Fibroblast of gingiva (primary cell): ENCODE results near the gene CHP1.
A peak's percentile ranks its signal among the peaks of the same experiment; 100 is the strongest.
"Not testable (repeated sequence)": the region's sequence is repeated elsewhere in the genome, so short reads cannot be mapped to it uniquely, and the experiment has no call there.

Experiments
- DNase-seq: peaks from one replicate; pipeline ENCODE4 v3.0.0-alpha.2; 2011; ENCODE audit warnings: low read depth

The CHP1 gene

DNA sequence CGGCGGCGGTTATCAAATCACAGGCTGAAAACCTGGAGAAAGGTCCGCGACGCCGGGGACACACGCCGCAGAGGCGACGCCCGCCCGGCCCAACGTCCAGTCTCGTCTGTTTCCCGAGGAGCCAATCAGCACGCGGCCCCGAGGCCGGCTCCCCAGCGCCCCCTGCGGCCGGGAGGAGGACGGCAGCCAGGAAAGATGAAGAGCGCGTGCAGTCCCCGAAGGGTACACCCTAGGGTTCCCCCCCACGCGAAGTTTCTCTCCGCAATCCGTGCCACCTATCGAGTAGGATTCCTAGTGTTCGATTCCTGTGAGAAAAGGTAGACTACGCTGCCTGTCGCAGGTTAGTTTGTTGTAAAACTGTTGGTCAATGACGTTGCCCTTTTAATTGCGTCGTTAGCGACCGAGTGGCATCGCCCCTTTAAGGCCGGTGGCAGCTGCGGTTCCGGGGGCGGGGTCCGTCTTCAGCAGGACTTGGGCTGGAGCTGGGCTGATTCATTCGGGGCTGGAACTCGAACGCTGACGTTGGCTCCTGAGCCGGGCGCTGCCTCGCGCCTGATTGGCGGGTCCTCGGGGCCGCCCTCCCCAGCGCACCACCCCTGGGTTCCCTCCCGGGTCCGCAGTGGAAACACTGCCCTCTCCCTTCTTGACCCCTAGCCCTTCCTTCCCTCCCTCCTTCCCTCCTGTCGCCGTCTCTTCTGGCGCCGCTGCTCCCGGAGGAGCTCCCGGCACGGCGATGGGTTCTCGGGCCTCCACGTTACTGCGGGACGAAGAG, at the start of gene CHP1, which contains the start of gene EXD1:
TSS of gene CHP1 (plus strand) at position 619 of the 772 bp plus-strand sequence. CDS start at position 734, 115 bp downstream.
TSS of gene EXD1 (minus strand) at position 108 of the 772 bp plus-strand sequence. CDS start 4,182 bp downstream, outside the sequence.
- DNase-seq, result peak; percentile 98

DNA sequence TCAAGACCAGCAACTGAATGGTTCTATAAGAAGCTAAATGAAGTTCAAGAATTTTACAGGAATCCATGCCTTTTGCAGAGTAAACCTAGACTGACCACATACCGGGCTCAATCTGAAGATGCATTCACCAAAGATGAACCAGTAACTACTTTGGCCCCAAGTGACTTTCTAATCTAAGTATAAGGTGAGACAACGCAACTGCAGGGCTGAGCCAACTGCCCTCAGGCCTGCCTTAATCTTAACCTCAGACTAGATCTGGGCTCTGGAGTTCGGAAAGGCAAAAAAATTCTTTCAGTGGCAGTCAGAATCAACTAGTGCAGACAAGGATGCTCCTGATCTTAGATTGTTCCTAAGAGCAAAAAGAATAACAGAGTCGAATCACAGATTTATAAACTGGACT, 48.8 kb upstream of the CHP1 start:
- DNase-seq, result no peak

DNA sequence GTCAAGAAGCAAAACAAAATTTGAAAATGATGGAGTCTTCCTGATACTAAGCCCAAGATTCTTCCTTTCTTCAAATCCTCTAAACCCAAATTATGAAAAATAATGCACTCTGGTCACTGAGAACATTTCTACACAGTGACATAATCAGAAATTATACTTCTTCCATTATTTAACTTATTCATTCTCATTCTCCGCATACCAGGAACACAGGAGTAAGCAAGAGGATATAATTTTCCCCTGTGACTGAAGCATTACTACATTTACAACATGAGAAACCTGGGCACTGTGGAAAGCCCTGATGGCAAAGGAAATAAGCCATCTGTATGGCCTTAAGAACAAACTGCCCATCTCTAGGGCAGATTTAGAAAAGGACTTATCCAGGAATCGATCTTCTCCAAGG, 47.5 kb upstream of the CHP1 start:
- DNase-seq, result no peak

DNA sequence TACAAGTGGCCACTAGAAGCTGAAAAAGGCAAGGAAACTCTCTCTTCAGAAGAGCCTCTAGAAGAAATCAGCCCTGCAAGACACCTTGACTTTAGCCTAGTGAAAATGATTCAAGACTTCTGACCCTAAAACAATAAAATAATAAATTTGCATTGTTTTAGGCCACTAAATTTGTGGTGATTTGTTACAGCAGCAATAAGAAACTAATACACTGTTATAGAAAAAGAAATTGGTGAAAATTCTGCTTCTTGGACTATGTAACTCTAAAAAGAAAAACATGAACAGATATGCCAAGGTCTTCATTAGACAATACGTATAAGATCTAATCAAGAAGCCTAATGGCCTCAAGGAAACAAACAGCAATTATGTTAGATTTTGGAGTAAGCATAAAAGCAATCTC, 36.6 kb upstream of the CHP1 start:
- no peak for DNase-seq

DNA sequence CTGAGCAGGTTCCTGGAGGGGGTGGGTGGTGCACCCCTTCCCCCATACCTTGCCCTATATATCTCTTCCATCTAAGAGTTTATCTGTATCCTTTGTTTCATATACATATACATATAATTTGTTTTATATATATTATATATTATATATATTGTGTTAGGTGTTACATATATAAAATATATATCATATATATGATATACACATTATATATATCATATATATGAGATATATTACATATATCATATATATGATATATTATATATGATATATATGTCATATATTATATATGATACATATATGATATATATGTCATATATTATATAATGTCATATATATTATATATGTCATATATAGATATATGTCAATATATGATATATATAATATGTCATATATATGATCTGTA, 31.6 kb upstream of the CHP1 start:
- no peak for DNase-seq

DNA sequence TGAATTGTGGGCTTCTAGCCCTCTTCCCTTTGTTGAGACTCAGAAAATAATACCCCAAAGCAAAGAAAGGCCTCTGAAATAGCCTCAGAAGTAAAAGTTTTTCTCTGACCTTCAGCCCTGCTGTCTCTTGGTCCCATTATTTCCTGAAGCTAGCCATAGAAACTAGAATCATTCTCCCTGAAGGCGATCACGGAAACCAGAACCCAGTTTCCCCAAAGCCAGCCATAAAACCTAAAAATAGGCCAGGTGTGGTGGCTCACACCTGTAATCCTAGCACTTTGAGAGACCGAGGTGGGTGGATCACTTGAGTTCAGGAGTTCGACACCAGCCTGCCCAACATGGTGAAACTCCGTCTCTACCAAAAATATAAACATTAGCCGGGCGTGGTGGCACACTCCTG, 27.7 kb upstream of the CHP1 start:
- no peak for DNase-seq

DNA sequence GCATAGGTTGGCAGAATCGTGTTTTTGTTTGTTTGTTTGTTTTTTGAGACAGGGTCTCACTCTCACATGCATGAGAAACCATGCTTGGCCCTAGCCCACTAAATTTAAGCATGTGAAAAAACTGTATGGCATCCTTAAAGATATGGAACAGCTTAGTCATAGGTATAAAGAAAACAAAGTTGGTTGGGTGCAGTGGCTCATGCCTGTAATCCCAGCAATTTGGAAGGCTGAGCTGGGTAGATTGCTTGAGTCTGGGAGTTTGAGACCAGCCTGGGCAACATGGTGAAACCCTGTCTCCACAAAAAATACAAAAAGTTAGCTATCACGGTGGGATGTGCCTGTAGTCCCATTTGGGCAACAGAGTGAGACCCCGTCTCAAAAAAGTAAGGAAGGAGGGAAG, 25.8 kb upstream of the CHP1 start:
- DNase-seq, result no peak

DNA sequence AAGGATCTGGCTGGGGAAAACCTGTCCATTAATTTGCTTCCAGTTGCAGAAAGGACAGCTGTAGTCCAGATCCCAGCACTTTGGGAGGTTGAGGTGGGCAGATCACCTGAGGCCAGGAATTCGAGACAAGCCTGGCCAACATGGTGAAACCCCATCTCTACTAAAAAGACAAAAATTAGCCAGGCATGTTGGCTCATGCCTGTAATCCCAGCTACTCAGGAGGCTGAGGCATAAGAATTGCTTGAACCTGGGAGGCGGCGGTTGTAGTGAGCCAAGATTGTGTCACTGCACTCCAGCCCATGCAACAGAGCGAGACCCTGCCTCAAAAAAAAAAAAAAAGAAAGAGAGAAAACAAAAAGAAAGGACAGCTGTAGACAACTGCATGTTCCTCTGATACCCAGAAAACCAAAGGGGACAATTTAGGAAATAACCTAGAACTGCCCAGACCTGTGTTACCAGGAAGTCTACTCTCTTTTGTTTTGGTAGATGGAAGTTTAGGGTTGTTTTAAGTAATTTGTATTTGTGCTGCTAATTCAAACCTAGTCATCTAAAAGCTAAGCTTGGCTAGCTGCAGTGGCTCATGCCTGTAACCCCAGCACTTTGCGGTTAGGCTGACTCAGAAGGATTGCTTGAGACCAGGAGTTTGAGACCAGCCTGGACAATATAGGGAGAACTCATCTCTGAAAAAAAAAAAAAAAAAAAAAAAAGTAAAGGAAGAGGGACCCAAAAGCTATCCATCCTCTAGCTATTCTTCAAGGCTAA, 23.2 kb upstream of the CHP1 start:
- peak; percentile 39 for DNase-seq

DNA sequence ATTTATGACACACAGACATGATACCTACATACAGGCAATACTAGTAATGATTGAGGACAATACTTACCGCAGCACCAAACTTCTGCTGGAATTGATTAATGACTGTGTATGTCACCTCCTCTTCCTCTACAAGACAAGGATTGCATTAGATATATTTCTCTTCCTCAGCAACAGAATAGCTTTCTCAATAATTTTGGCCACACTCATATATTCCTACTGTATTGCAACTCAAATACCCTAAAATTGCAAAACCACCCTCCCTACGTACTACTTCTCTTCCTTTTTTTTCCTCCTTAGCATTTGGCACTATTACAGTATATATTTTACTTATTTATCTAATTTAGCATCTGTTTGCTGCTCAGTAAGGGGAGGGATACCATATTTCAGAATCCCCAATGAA, 15.4 kb upstream of the CHP1 start:
- peak; percentile 54 for DNase-seq

DNA sequence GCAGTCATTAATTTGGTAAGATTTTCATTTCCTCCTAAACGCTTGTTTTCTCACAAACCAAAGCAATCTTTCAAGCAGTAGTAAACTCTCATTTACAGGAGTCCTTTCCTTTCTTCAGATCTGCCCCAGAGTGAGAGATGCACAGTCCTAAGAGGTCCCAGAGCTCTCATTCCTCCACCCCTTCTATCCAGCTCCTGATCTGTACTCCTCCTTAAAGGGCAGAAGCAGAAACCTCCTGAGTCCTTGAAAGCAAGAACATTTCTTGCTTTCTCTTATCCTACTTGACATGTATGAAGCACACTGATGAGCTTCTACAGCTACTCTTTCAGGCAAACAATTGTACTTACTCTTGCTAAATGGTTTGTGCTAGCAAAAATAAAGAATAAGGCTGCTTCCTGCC, 12.2 kb upstream of the CHP1 start:
- DNase-seq, result no peak

DNA sequence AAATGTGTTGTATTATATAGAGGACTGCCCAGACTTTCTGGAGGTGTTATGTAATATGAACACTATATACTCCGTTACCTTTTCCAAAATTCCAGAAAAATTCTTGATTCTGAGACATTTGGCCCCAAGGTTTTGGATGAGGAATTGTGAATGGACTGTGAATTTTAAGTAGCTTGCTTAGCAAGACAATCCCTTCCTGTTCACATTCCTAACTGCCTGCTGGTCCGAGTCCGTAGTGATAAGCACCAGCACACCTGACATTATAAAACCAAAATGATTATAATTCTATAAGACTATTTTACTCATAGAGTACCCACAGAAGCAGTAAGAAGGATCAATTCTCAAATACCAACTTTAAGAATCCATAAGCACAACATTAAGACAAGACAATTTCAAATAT, 11.7 kb upstream of the CHP1 start:
- DNase-seq, result no peak

DNA sequence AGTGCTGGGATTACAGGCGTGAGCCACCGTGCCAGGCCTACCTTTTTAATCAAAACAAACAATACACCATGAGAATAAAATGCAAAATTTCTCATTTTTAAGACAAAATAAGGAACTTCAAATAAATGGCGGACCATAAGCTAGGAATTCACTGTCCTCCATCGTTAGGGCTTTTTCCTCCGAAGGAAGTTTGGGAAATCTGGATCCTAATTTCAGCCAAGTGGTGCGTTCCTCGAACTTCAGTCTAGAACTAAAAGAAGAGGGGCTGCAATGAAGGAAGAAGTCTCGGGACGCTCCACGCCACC, 771 bp upstream of the CHP1 start:
- DNase-seq, result no peak

DNA sequence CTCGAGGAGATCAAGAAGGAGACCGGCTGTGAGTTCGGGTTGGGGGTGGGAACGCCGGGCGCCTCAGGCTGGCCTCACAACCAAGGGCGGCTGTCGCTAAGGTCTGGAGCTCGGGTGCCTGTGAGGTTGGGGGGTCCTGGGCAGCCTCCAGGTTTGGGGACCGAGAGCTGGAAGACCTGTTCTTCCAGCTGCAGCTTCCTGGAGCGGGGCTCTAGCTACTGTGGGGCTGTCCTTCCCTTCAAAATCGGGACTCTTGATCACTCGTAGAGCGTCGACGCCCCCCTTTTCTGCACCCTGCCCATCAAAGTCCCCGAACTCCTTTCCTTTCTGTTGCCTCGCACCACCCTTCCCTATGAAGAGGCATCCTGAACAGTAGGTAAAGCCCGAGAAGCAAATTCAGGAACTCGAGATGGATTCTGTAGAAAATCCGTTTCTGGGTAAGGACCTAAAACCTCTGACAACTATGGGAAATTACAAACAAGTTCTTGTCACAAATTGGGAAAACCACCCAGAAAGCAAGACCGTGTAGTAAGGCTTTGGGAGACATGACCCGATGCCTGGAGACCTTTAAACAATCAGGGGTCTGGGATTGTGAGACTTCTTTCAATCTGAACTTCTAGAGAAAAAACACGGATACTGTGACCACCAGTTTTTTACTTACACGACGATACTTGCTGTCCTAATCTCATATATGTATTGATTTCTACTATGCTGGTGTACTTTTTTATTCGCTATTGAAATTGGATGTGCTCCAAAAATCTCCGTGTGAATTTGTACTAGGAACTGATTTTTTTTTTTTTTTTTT, 556 bp downstream of the CHP1 start:
- DNase-seq, result no peak

DNA sequence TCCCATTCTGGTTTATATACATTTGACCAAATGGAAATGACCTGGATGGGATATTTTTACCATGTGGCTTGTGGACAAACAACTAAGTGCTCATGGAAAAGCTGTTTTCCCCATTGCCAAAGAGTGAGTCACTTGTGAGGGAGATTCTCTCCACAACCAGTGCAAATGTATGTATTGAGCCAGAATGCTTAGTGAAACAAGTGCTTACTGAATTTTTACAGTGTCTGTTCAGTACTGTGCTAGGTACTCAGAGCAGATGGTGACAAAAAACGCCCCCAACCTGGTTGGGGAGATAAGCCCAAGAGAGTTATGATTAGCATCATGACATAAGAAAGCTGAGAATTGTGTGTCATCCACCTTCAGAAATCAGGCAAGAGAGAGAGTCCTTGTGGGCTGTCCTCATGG, 2.3 kb downstream of the CHP1 start:
- DNase-seq, result peak; percentile 66

DNA sequence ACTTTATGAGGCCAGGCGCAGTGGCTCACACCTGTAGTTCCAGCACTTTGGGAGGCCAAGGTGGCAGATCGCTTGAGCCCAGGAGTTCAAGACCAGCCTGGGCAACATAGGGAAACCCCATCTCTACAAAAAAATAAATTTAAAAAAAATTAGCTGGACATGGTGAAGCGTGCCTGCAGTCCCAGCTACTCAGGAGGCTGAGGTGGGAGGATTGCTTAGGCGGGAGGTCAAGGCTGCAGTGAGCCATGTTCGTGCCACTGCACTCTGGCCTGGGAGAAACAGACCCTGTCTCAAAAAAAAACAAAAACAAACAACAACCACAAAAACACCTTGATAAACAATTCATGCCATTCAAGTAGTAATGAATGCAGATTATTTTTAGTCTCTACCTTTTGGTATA, 4.2 kb downstream of the CHP1 start:
- DNase-seq, result not testable (repeated sequence)

DNA sequence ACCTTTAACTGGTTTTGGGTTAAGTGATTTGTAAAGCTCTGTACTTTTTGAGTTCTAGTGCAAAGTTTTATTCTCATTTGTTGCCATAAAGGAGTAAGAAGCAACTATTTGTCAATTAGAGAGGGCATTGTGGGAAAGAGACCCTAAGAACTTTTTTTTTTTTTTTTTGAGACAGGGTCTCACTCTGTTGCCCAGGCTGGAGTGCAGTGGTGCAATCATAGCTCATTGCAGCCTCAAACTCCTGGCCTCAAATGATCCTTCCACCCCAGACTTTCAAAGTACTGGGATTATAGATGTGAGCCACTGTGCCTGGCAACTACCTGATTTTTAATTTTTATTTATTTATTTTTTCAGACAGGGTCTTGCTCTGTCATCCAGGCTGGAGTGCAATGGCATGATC, 4.9 kb downstream of the CHP1 start:
- DNase-seq, result no peak

DNA sequence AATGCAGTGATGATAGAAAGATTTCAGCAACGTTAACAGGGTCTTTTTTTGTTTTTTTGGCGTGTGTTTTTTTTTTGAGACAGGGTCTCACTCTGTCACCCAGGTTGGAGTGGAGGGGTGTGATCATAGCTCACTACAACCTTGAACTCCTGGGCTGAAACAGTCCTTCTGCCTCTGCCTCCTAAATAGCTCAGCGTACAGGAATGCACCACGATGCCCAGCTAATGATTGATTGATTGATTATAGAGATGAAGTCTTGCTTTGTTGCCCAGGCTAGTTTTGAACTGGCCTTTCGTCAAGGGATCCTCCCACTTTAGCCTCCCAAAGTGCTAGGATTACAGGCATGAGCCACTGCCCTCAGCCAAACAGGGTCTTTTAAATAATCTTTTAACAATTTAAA, 7.0 kb downstream of the CHP1 start:
- DNase-seq, result no peak

DNA sequence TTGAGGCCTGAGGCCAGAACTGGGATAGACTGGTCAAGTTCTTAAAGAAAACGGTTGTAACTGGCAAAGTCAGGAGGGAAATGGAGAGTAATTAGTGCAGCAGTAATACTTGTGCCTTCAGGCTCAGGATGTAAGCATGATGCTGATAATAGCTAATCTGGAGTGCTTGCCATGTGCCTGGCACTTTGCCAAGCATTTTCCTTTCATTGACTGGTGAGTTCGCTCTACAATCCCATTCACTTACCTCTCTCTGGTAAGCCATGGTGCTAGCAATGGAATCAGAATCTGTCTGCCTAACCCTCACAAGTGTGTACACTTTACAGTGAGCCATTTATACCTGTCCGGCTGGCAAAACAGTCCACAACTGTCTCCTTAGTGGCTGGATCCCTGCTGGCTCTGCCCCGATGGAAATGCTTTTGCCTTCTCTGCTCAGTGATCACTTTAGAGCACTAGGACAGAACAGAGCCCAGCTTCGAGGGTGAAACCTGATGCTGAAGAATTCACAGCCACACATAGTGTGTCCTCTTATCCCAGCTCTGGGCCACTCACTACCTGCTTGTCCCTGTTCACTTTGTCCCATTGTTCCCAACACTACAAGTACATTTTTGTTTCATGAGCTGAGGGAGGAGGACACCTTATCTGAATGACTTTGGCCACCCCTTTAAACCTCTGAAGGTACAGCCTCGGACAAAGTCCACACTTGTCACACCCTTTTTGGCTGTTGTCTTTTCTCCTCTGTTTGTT, 10.3 kb downstream of the CHP1 start:
- no peak for DNase-seq

DNA sequence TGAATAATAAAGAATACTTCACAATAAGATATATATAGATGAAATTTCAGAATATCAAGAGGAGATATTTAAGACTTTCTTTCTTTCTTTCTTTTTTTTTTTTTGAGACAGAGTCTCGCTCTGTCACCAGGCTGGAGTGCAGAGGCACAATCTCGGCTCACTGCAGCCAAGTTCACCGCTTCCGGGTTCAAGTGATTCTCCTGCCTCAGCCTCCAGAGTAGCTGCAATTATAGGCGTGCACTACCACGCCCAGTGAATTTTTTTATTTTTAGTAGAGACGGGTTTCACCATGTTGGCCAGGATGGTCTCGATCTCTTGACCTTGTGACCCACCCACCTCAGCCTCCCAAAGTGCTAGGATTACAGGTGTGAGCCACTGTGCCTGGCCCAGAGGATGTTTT, 19.7 kb downstream of the CHP1 start:
- not testable (repeated sequence) for DNase-seq

DNA sequence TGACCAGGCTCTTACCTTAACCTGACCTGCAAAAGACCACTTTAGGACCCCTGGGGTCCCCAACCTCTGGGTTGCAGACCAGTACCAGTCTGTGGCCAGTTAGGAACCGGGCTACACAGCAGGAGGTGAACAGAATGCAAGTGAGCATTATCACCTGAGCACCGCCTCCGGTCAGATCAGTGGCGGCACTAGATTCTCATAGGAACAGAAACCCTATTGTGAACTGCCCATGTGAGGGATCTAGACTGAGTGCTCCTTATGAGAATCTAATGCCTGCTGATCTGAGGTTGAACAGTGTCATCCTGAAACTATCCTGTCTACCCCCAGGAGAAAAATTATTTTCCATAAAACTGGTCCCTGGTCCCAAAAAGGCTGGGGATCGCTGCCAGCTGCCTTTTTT, 20.3 kb downstream of the CHP1 start:
- no peak for DNase-seq

DNA sequence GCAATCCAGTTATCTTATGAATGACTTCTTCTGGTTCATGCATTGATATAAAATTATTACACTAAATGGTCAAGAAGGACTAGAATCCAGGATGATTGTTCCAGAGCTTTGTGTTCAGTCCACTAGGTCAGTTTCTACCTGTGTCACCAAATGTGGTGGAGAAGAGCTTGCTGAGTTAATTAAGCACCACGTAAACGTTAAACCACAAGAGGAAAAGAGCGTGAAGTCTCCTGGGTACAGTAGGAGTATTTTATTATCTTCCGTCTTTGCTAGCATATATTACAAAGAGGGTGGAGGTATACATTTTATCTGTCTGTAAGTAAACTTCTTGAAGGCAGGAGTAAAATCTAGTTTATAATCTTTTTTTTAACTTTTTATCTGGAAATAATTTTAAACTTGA, 23.5 kb downstream of the CHP1 start:
- no peak for DNase-seq

DNA sequence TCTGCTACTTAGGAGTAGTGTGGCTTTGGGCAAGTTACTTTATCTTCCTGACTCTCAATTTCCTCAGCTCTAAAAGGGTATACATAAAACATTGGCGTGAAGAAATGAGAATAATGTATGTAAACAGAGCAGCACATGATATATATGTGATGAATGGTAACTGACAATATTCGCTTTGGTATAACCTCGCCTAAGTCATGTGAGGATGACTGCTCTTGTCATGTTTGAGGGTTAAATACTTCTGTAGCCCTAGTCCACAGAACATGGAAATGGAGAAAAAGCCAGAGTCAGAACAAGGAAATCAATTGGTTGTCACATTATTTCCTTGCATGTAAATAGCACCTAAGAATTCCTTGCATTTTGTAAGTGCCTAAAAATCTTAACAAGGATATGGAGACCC, 25.0 kb downstream of the CHP1 start:
- DNase-seq, result no peak
